HEK293T (cell line): ENCODE data around the gene MYLK.

ENCODE experiments used
- CTCF ChIA-PET: fragments of 350-600 bp; formaldehyde crosslinking; extraction: SDS; loops from one replicate; lab custom pipeline; 2021; ENCODE audit warnings: antibody characterized with exemption, inconsistent platforms; lab: Yijun Ruan, JAX
- POLR2A ChIA-PET: fragments of 350-600 bp; formaldehyde crosslinking; extraction: SDS; loops from one replicate; lab custom pipeline; 2020; ENCODE audit warnings: antibody characterized with exemption, inconsistent platforms; lab: Yijun Ruan, JAX
- DNase-seq: peaks from one replicate; pipeline ENCODE4 v3.0.0; 2012; ENCODE audit warnings: mixed read lengths; ENCODE audit errors: extremely low spot score
- ARNT ChIP-seq: fragments of 450-650 bp; IDR thresholded peaks from 2 replicates; pipeline ENCODE4 v1.6.1; 2017; ENCODE audit warnings: mild to moderate bottlenecking
- BHLHE40 ChIP-seq: fragments of 450-650 bp; IDR thresholded peaks from 2 replicates; pipeline ENCODE4 v1.6.1; 2016; ENCODE audit warnings: mild to moderate bottlenecking, moderate library complexity, borderline replicate concordance
- CTBP1 ChIP-seq: fragments of 450-650 bp; IDR thresholded peaks from 2 replicates; pipeline ENCODE4 v1.6.1; 2016; ENCODE audit warnings: borderline replicate concordance
- ELF4 ChIP-seq: fragments of 450-650 bp; IDR thresholded peaks from 2 replicates; pipeline ENCODE4 v1.6.1; 2017; ENCODE audit warnings: antibody characterized with exemption
- FOXA1 ChIP-seq: fragments of 450-650 bp; IDR thresholded peaks from 2 replicates; pipeline ENCODE4 v1.6.1; 2016; ENCODE audit warnings: mild to moderate bottlenecking
- FOXK2 ChIP-seq: fragments of 450-650 bp; IDR thresholded peaks from 2 replicates; pipeline ENCODE4 v1.6.1; 2016; ENCODE audit warnings: mild to moderate bottlenecking
- FOXM1 ChIP-seq: fragments of 450-650 bp; IDR thresholded peaks from 2 replicates; pipeline ENCODE4 v1.6.1; 2017; ENCODE audit warnings: mild to moderate bottlenecking, borderline replicate concordance
- HDGF ChIP-seq: fragments of 450-650 bp; IDR thresholded peaks from 2 replicates; pipeline ENCODE4 v1.6.1; 2017; ENCODE audit warnings: antibody characterized with exemption, borderline replicate concordance
- L3MBTL2 ChIP-seq: fragments of 450-650 bp; conservative IDR thresholded peaks from 2 replicates; pipeline ENCODE4 v1.6.1; 2016; ENCODE audit warnings: mild to moderate bottlenecking
- LEF1 ChIP-seq: fragments of 450-650 bp; IDR thresholded peaks from 2 replicates; pipeline ENCODE4 v1.6.1; 2017; ENCODE audit warnings: mild to moderate bottlenecking, borderline replicate concordance
- NFRKB ChIP-seq: fragments of 450-650 bp; IDR thresholded peaks from 2 replicates; pipeline ENCODE4 v1.6.1; 2016; ENCODE audit warnings: mild to moderate bottlenecking, moderate library complexity
- PKNOX1 ChIP-seq: fragments of 450-650 bp; IDR thresholded peaks from 2 replicates; pipeline ENCODE4 v1.6.1; 2016
- SP1 ChIP-seq: fragments of 450-650 bp; IDR thresholded peaks from 2 replicates; pipeline ENCODE4 v1.6.1; 2017
- SUZ12 ChIP-seq: fragments of 450-650 bp; IDR thresholded peaks from 2 replicates; pipeline ENCODE4 v1.6.1; 2016; ENCODE audit warnings: mild to moderate bottlenecking
- TARDBP ChIP-seq: fragments of 450-650 bp; IDR thresholded peaks from 2 replicates; pipeline ENCODE4 v1.6.1; 2016
- ZNF384 ChIP-seq: fragments of 450-650 bp; IDR thresholded peaks from 2 replicates; pipeline ENCODE4 v1.6.1; 2016

Gene MYLK

GRCh38 chr3:123687286-123687685 is 196.8 kb downstream of the MYLK start:
- no peak for TF ChIP-seq HDGF
- TF ChIP-seq FOXM1: no peak
- TF ChIP-seq SP1: no peak
- TF ChIP-seq ARNT: no peak
- TF ChIP-seq BHLHE40: no peak
- TF ChIP-seq ELF4: no peak
- TF ChIP-seq PKNOX1: no peak
- TF ChIP-seq SUZ12: no peak
- TF ChIP-seq FOXK2: no peak
- no peak for TF ChIP-seq ZNF384
- no peak for TF ChIP-seq L3MBTL2
- TF ChIP-seq LEF1: no peak
- no peak for TF ChIP-seq CTBP1
- TF ChIP-seq TARDBP: no peak
- ChIA-PET CTCF (interaction anchor here (0.6 kb wide), 1 partner anchor 92 kb away, joined by 3 read pairs; no protein-coding TSS in a partner anchor), POLR2A (no interaction called here)
- no peak for DNase-seq

DNA sequence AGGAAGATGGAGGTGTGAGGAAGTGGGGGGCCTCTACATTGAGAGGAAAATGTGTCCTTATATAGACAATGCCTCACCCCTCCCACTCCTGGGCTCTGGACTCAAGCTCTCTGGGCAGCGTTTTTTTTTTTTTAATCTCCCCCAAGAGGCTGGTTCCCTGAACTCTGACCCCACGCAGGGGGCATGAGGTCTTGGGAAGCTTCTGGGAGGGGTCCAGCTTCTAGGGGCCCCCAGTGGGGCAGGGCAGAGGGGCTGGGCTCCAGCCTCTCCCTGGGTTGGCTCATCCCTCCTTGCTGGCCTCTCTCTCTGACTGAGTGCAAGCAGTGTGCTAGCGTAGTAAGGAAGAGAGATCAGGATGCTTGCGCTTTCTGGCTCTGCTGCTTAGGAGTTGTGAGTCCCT is 197.9 kb downstream of the MYLK start:
- ChIA-PET POLR2A (no interaction called here), CTCF (no interaction called here)
- TF ChIP-seq CTBP1: no peak
- TF ChIP-seq HDGF: no peak
- no peak for TF ChIP-seq FOXA1
- TF ChIP-seq PKNOX1: no peak
- TF ChIP-seq SP1: no peak
- no peak for TF ChIP-seq L3MBTL2
- no peak for TF ChIP-seq FOXM1
- no peak for TF ChIP-seq LEF1
- no peak for DNase-seq

GRCh38 chr3:123685780-123686179 is 198.4 kb downstream of the MYLK start:
- DNase-seq: no peak
- POLR2A ChIA-PET: no interaction called here
- TF ChIP-seq HDGF (no peak), PKNOX1 (no peak), SP1 (no peak), BHLHE40 (no peak), LEF1 (no peak), ZNF384 (no peak), SUZ12 (no peak), FOXM1 (no peak), L3MBTL2 (no peak), ELF4 (no peak), ARNT (no peak)
- CTCF ChIA-PET: interaction anchor here (0.7 kb wide), 1 partner anchor 534 kb away, joined by 3 read pairs; no protein-coding TSS in a partner anchor

- TF ChIP-seq FOXM1: no peak
- ChIA-PET POLR2A (no interaction called here), CTCF (no interaction called here)
- DNase-seq: no peak
Measured at GRCh38 chr3:123684636-123685035, 199.5 kb downstream of the MYLK start.

- ChIA-PET POLR2A (no interaction called here), CTCF (no interaction called here)
- no peak for TF ChIP-seq SP1
- no peak for TF ChIP-seq BHLHE40
- no peak for TF ChIP-seq SUZ12
- no peak for TF ChIP-seq LEF1
- TF ChIP-seq ARNT: no peak
- TF ChIP-seq FOXA1: no peak
- TF ChIP-seq ZNF384: no peak
- no peak for TF ChIP-seq NFRKB
- no peak for TF ChIP-seq HDGF
- TF ChIP-seq ELF4: no peak
- TF ChIP-seq PKNOX1: no peak
- no peak for TF ChIP-seq CTBP1
- no peak for TF ChIP-seq TARDBP
- no peak for TF ChIP-seq FOXM1
- TF ChIP-seq L3MBTL2: no peak
- TF ChIP-seq FOXK2: no peak
- no peak for DNase-seq
Measured at GRCh38 chr3:123684209-123684608, 199.9 kb downstream of the MYLK start.

DNA sequence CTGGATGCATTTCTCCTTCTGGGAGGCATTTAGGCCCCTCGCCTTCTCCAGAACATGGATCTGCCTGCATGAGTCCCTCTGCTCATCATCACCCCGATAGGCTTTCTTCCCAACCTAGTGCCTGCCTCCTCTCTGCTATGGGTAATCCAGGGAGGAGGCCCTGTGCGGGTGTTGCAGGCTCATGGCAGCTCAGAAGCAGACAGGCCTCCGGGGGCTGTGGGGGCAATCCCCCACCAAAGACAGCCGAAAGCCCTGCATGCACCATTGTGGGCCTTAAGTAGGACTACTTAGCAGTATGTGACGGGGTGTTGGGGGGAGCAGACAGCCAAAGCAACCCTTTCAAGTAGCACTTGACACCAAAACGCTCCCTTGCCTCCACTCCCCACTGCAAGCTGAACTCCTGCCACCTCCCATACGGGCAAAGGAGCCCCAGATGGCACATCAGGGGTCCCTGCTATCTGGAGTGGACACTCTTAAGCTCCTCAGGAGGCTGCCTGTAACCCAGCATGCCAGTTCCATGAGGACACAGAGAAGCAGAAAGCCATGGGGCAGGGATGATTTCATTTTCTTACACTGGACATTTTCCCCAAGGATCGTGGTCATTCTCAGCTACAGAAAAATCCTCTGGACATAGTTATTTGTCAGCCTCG is 200.5 kb downstream of the MYLK start:
- DNase-seq: no peak
- TF ChIP-seq L3MBTL2: no peak
- TF ChIP-seq LEF1: no peak
- no peak for TF ChIP-seq HDGF
- no peak for TF ChIP-seq ARNT
- no peak for TF ChIP-seq TARDBP
- no peak for TF ChIP-seq FOXA1
- no peak for TF ChIP-seq FOXM1
- no peak for TF ChIP-seq SP1
- ChIA-PET POLR2A (no interaction called here), CTCF (no interaction called here)
